Measurements from ENCODE around the gene RNF144A.

The RNF144A gene

DNA sequence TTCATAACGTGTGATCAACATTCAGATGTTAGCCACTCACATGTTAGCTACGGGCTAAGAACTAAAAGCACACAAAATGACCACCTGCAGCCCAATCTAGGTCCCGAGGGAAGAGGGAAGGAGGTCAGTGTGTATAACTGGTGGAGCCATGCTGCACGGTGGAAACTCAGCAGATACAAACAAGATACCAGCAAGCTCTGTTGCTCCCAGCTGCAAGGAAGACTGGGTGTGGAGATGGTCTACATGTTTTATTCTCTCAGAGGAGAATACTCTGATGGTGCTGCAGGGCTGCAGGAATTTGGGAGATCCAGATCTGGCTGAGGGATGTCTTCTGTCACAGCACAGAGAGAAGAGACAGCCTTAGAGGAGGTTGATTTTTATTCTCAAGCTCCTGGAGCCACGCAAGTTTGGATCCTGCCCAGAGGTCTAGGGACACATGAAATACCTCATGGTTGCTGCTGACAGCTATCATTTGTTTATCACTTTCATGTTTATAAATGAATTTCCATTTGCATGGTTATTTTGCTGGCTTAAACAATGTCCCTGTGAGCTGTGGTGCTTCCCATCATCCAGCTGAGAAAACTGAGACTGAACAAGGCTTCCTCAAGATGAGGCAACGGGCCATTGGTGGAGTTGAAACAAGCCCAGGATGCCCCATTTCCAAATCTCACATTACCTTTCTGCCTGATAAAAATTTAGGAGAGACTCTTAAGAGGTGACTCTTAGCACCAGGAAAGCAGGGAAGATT is 30.9 kb downstream of the RNF144A start:
- DNase-seq (ENCODE audit: low spot score), result no peak

DNA sequence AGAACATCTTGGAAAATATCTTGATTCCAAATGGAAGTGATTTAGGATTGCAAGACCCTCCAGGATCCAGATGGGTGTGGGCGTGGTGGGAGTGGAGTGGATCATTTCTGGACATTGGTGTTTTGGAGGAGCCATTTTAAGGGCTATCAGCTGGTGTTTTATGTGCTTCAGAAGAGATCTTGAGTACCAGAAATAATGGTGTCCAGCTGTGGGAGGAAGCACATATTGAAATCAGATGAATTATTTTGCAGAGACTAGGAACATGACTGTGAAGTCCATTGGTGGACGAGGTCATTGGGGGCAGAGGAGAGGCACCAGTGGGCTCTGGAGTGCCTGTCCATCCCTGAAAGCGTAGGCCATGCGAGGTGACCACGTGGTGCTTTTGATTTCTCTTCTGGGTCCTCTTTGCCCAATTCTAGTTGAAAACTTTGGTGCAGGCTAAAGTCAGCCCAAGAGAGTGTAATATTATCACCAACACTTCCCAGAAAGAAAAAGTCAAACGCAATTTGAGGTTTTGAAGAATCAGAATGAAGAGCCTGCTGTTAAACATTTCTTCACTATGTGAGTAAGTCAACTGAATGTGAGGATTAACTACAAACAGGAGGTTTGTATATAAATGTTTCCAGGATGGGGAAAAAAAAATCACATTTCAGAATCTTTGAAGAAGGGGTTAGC is 31.6 kb downstream of the RNF144A start:
- DNase-seq (ENCODE audit: low spot score), result no peak

- no peak for DNase-seq (ENCODE audit: low spot score)
Measured at GRCh38 chr2:6951046-6951445, 33.8 kb downstream of the RNF144A start.

- no peak for DNase-seq (ENCODE audit: low spot score)
Measured at GRCh38 chr2:6952101-6952500, 34.9 kb downstream of the RNF144A start.

DNA sequence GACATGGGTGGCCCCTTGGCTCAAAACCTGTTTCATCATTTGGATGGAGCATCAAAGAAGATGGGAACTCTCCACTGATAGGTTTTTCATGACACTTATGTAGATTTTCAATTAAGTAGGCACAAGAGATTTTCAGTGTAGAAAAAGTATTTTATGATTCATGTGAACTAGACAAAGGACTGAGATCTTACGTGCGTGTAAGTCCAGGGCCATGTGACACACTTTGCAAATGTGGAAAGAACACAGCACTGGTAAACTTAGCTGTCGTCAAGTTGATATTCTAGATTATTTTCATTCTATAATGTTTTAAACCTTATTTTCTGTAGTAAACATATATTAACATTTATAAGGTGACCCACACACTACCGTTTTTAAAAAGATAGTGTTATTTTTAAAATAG is 37.4 kb downstream of the RNF144A start:
- DNase-seq (ENCODE audit: low spot score), result no peak

GRCh38 chr2:6955511-6956136 is 38.4 kb downstream of the RNF144A start:
- DNase-seq (ENCODE audit: low spot score), result no peak

DNA sequence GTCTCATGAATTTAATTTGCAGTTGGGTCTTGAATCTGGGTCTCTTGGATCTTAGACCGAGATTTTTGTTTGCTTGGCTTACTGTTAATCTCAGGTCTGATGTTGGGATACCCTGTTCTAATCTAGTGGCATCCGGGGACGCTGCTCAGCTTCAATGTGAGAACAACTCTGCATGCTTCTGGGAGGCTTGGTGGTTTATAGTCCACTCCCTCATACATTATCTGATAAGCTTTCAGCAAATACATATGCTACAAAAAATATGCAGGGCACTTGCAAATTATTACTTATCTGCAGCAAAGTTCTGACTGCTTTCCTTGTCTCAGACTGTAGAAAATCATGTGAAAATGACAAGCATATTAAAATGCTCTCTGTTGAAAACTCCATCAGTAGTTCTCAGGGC is 39.4 kb downstream of the RNF144A start:
- DNase-seq (ENCODE audit: low spot score), result no peak

DNA sequence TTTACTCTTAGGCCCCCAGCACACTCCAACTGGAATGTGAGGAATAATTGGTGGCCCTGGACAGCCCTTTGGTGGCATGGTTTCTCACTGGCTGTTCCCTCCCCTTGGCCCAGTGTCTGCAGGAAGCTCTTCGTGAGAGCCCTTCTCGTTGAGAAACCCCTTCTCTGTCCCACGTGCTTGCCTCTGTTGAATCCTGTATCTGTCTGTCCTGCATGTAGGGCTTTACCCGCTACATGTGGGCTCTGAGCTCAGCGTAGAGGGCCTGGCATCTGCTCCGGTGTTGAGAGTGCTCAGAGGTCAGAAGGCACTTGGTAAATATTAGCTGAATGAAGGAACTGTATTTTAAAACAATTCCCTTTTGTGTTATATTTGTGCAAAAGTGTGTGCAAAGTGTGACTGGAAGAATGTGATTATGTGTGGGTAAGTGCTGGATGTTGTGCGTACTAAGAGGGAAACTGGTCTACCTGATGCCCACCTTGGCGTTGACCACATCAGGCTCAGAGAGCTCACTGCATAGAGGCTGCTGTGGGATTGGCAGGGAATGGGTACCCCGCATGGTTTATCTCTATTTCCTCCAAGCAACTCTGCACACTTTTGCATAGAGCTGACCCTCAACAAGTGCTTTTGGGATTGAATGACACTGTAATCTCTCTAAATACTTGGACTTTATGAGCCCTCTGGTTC is 40.0 kb downstream of the RNF144A start:
- no peak for DNase-seq (ENCODE audit: low spot score)

DNA sequence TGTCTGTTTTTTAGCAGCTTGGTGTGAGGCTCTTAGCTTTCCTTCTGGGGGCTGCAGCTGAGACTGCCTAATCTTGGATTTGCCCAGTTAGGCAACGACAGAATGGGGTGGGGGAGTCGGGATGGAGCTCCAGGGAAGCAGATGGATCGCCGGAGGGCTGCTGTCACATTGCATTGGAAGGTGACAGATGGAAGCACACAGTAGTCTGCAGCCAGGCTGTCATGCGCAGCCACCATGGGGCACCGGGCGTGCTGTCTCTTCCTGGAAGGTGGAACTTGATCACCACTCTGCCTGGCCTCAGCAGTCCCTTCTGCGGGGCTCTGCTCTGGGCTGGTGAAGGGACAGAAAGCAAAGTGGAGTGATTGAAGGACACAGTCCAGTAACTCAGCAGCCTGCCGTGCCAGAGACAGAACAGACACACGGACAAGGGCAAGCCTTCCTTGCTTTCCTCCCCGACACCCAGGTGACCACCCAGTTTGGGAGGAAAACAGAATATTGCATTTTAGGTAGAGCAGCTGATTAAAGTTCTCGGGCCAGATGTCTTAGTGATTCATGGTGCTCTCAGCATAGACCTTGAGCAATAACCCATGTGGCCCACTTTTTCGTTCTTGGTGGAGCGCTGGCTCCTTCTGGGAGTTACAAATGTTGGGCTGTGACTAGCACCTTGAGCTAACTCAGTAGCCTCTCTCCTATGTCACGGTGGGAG is 40.9 kb downstream of the RNF144A start:
- no peak for DNase-seq (ENCODE audit: low spot score)

GRCh38 chr2:6958616-6959235 is 41.5 kb downstream of the RNF144A start:
- DNase-seq (ENCODE audit: low spot score), result no peak

DNA sequence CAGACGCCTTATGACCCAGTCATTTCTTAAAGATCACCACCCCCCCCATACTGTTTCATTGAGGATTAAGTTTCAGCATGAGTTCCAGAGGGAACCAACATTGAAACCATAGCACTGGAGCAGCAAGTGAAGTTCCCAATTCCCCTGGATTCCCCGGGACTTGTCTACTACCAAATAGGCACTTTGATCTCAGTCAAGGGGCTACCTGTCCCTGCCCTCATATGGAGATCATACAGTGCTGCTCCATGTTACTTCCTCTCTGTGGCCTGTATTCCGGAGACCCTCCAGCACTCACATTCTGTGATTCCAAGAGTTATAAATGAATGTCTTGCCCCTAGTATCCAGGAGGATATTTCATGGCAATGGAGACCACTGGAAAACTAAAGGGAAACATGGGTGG is 42.5 kb downstream of the RNF144A start:
- DNase-seq (ENCODE audit: low spot score), result no peak

GRCh38 chr2:6960659-6961058 is 43.4 kb downstream of the RNF144A start:
- no peak for DNase-seq (ENCODE audit: low spot score)

GRCh38 chr2:6963727-6964126 is 46.5 kb downstream of the RNF144A start:
- no peak for DNase-seq (ENCODE audit: low spot score)

GRCh38 chr2:6965071-6965795 is 48.0 kb downstream of the RNF144A start:
- DNase-seq (ENCODE audit: low spot score), result no peak

DNA sequence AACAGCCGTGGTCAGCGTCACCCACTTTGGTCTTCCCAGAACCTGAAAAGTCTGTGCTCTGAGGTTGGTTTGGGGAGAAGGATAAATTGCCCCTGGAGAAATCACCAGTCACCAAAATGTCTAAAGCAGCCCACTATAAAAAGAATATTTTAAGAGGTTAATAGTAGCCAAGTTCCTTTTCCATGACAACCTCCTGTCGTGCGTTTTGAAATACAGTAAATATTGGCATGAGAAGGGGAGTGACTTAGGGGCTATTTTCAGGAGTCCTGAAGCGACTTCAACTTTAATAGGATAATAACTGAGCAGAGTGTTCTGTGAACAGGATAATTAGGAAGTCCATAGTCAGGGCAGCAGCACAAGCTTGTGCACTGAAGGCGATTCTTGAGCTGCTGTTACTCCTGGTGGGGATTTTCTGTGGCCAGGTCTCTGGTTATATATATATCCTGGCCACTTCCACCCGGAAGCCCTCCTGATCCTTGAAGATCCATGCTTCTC is 49.3 kb downstream of the RNF144A start:
- DNase-seq (ENCODE audit: low spot score), result no peak

- no peak for DNase-seq (ENCODE audit: low spot score)
Measured at GRCh38 chr2:6967301-6967700, 50.1 kb downstream of the RNF144A start.

DNA sequence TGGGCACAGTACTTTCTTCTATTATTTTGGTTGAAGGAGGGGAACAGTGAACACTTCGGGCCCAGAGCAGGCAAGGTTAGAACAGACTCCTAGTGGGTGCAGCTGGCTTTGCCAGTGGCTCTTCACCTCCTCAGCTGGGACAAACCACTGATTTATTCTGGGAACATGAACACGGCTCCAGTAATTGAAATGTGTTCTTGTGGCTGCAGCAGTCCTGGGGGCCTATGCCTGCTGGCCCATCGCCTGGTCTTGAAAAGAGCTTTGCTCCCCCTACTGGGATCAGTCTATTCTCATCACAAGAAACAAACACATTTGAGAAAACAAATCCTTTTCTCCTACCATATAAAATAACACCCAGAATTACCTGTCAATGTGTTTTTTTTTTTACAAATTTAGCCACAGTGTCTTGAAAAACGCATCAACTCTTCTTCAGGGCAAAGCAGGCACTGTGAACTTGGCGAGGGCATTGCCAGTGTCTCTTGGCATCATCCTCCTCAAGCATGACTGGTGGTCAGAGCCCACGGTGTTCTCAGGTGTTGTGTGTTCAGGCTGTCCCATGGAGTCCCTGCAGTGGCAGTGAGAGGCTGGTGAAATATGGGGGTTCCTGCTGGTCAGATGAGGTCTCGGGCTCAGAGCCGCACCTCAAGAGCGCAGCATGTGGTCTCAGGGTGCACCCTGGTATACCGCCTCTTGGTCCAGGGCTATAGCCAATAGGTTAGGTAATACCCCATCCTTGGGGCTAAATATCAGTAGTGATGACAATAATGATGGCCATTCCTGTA is 51.3 kb downstream of the RNF144A start:
- no peak for DNase-seq (ENCODE audit: low spot score)

DNA sequence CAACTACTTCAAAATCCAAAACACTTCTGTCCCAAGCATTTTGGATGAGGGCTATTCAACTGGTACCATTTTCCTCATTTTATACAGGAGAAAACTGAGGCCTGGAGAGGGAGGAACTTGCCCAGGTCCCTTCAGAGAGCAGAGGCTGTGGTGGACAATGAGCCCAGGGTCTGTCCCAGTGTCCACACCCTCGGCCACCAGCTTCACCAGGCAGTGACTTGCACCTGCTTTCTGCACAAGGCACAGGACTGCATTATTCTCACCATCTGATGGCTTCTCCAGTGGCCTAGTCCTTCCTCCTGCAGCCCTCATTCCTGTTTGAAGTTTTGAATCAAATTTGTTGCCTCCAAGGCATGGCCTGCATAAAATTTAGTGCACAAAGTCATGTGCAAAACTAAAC is 53.3 kb downstream of the RNF144A start:
- DNase-seq (ENCODE audit: low spot score), result no peak

DNA sequence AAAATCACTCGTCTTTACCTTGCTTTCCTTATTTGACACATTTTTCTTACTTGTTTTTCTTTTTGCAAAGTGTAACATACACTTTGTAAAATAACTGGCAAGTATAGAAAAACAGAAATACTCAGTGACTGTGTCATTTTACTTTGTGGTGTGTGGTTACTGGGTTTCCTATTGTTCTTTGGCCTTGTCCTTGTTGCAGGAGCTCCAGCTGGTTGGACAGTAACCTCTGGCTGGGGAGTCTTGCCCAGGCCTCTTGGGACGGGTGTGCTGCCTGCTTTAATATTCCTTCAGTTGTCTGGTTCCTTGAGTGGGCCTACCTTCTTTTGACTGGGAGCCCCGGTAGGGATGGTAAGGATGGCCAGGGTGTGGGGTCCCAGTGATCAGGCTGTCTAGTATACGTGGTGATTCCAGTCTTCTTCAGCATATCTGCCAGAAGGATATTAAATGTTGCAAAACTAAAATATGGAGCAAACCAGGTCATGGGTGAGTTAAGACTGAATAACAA is 53.8 kb downstream of the RNF144A start:
- DNase-seq (ENCODE audit: low spot score), result no peak

DNA sequence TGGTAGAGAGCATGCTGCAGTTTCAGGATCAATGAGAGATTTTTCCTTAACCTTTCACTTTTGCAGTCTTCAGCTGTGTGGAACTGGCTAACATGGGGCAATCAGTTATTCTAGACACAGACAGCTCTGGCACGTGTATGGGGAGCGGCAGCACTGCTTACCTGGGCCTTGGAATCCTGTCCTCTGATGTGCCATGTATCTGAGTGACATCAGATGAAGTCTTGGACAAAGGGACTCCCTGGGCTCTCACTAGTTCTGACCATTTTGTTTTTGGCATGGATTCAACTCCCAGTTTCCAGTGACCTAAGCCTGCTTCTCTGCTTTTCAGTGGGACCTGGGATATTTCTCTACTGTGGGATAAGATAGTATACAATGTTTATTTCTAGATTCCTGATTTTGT is 54.3 kb downstream of the RNF144A start:
- DNase-seq (ENCODE audit: low spot score), result no peak

All from hepatic stellate cell (primary cell).